GM12801 (cell line): ENCODE measurements around the gene HCFC1R1.

Experiments
- CTCF ChIP-seq: IDR thresholded peaks from one replicate; pipeline ENCODE4 v1.5.1; 2011; ENCODE audit warnings: control low read depth; ENCODE audit not compliant: insufficient read length; ENCODE audit errors: extremely low read depth

Gene HCFC1R1

DNA sequence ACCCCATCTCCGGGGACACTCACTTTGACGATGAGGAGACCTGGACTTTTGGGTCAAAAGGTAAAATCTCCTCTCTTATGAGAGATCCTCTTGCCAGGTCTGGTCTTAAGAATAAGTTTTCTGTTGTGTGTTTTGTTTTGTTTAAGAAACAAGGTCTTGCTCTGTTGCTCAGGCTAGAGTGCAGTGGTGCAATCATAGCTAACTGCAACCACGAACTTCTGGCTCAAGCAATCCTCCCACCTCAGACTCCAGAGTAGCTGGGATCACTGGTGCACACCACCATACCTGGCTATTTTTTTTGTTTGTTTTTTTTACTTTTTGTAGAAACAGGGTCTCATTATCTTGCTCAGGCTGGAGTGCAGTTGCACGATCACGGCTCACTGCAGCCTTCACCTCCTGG is 26.7 kb upstream of the HCFC1R1 start:
- no peak for TF ChIP-seq CTCF

DNA sequence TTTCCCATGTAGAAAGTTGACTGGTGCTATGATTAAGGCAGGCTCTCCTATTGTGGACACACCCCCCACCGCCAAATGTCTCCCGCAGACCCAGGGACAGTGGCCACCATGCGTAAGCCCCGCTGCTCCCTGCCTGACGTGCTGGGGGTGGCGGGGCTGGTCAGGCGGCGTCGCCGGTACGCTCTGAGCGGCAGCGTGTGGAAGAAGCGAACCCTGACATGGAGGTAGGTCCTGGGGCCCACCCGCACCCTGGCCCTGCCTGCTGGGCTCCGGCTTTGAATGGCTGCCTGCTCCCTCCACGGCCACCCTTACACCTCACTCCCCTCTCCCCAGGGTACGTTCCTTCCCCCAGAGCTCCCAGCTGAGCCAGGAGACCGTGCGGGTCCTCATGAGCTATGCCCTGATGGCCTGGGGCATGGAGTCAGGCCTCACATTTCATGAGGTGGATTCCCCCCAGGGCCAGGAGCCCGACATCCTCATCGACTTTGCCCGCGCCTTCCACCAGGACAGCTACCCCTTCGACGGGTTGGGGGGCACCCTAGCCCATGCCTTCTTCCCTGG is 26.3 kb upstream of the HCFC1R1 start:
- no peak for TF ChIP-seq CTCF

DNA sequence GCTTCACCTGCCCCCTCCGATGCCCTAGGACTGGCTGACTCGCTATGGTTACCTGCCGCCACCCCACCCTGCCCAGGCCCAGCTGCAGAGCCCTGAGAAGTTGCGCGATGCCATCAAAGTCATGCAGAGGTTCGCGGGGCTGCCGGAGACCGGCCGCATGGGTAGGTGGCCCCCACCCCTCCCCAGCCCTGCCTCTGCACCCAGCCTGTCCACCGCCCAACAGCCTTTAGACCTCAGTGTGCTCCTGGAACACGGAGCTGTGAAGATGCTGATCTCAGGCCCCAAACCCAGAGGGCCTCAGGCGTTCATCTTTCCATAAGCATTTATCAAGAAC is 23.6 kb upstream of the HCFC1R1 start:
- TF ChIP-seq CTCF, result no peak

DNA sequence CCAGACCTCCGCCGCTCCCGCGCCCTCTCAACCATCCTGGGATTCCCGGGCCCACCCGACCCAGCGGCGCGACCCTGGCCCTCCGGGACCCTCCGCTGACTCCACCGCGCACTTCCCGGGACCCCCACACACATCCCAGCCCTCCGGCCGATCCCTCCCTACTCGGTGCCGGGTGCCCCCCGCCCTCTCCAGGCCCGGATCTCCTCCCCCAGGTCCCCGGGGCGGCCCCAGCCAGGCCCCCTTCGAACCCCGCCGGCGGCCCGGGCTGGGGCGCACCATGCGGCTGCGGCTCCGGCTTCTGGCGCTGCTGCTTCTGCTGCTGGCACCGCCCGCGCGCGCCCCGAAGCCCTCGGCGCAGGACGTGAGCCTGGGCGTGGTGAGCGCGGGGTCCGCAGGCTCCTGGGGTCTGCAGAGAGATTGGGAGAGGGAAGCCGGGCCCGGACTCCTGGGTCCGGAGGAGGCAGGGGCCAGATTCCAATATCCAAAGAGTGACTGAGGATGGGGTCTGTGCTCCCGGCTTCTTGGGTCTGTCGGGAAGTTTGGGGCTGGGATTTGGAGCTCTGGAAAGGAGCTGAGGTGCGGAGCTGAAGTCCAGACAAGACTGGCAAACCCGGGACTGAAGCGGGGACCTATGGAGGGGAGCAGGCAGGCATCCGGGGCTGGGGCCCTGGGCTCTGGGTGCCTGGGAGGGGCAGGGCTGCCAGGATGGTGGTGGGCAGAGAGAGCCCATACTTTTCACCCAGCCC is 23.1 kb upstream of the HCFC1R1 start:
- no peak for TF ChIP-seq CTCF

GRCh38 chr16:3045758-3046640 is 22.3 kb upstream of the HCFC1R1 start, which contains the start of gene MMP25:
MMP25 (plus strand) TSS chr16:3046561; CDS start chr16:3046918, 357 bp downstream.
- no peak for TF ChIP-seq CTCF

GRCh38 chr16:3044708-3045107 is 21.0 kb upstream of the HCFC1R1 start:
- TF ChIP-seq CTCF, result no peak

DNA sequence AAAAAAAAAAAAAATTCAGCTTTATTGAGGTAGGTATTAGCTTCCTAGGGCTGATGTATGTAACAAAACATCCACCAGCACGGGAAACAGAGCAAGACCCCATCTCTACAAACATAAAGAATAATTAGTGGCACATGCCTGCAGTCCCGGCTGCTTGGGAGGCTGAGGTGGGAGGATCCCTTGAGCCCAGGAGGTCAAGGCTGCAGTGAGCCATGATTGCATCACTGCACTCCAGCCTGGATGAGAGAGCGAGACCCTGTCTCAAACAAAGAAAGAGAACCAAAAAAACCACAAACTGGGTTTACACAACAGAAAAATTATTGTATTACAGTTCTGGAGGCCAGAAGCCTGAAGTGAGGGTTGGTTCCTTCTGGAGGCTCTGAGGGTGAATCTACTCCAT is 18.6 kb upstream of the HCFC1R1 start:
- no peak for TF ChIP-seq CTCF
